HEK293T (cell line): ENCODE data around the gene PDXP.

Experiments used
- BHLHE40 ChIP-seq: fragments of 450-650 bp; IDR thresholded peaks from 2 replicates; pipeline ENCODE4 v1.6.1; 2016; ENCODE audit warnings: mild to moderate bottlenecking, moderate library complexity, borderline replicate concordance
- ELF4 ChIP-seq: fragments of 450-650 bp; IDR thresholded peaks from 2 replicates; pipeline ENCODE4 v1.6.1; 2017; ENCODE audit warnings: antibody characterized with exemption
- FOXA1 ChIP-seq: fragments of 450-650 bp; IDR thresholded peaks from 2 replicates; pipeline ENCODE4 v1.6.1; 2016; ENCODE audit warnings: mild to moderate bottlenecking
- FOXM1 ChIP-seq: fragments of 450-650 bp; IDR thresholded peaks from 2 replicates; pipeline ENCODE4 v1.6.1; 2017; ENCODE audit warnings: mild to moderate bottlenecking, borderline replicate concordance
- LEF1 ChIP-seq: fragments of 450-650 bp; IDR thresholded peaks from 2 replicates; pipeline ENCODE4 v1.6.1; 2017; ENCODE audit warnings: mild to moderate bottlenecking, borderline replicate concordance
- NFRKB ChIP-seq: fragments of 450-650 bp; IDR thresholded peaks from 2 replicates; pipeline ENCODE4 v1.6.1; 2016; ENCODE audit warnings: mild to moderate bottlenecking, moderate library complexity
- PKNOX1 ChIP-seq: fragments of 450-650 bp; IDR thresholded peaks from 2 replicates; pipeline ENCODE4 v1.6.1; 2016
- SUZ12 ChIP-seq: fragments of 450-650 bp; IDR thresholded peaks from 2 replicates; pipeline ENCODE4 v1.6.1; 2016; ENCODE audit warnings: mild to moderate bottlenecking
- ZNF384 ChIP-seq: fragments of 450-650 bp; IDR thresholded peaks from 2 replicates; pipeline ENCODE4 v1.6.1; 2016

DNA sequence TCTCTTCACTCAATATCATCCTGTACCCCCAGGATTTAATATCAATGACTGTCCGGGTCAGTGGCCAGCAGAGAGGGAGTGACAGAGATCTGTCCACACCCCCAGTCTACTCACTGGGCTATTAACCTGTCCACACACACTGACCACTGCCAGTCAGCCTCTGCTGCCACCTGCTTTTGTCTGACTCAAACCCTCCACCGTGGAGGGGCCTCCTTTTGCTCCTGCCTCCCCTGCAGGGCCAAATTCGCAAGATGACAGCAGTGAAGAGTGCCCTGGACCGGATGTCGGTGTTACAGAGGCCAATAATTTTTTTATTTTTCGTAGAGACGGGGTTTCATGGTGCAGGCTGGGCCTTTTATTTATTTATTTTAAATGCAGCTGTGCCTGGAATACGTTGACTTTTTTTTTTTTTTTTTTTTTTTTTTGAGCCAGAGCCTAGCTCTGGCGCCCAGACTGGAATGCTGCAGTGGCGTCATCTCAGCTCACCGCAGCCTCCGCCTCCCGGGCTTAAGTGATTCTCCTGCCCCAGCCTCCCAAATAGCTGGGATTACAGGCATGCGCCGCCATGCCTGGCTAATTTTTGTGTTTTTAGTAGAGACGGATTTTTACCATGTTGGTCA lies 5.1 kb downstream of the PDXP start:
- TF ChIP-seq FOXA1: no peak
- no peak for TF ChIP-seq SUZ12
- no peak for TF ChIP-seq PKNOX1
- TF ChIP-seq NFRKB: no peak
- TF ChIP-seq LEF1: no peak
- no peak for TF ChIP-seq BHLHE40
- peak; percentile 80 for TF ChIP-seq ZNF384
- TF ChIP-seq FOXM1: no peak
- no peak for TF ChIP-seq ELF4
